Measurements from ENCODE around the gene CCDC102B.

Gene CCDC102B

DNA sequence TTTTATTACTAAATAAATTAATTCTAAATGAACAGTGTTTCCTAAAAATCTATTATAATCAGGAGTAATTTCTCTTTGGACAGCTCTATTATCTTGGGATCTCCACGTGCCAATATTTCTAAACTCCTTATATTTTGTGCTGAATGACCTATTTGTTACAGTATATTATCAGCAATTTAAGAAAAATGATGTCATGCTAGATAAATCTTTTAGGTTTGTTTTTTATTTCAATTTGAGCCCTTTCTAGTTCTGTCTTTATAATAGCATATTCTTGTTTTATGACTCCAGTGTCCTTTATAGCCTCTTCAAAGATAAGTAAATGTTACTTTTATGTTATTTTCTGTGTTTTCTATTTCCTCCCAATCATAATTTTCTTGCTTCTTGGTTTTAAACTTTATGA, 269.2 kb downstream of the CCDC102B start:
- DNase-seq (ENCODE audit: low read depth in 4 of 4, low spot score in 1 of 4) = no peak

DNA sequence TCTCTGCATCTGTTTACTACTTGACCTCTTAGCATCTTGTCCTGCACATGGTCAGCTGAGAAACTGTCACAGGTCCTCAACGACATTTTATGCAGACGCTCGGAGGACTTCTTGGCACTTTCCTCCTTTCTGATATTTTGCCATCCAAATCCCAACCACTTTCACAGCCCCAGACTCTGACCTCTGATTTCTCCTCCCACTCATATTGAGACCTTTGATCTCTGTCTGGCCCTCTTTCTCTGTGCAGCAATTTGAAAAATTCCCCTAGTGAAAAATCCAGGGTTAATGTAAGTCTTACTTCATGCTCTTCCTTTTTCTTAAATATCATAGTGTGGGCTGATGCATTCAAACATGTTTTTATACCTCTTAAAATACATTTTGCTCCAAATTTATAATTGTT, 273.8 kb downstream of the CCDC102B start:
- DNase-seq (ENCODE audit: low read depth in 4 of 4, low spot score in 1 of 4) = no peak

- no peak for DNase-seq (ENCODE audit: low read depth in 4 of 4, low spot score in 1 of 4)
These were observed 284.0 kb downstream of the CCDC102B start for GRCh38 chr18:69081846-69082245.

GRCh38 chr18:69082499-69082898, 284.6 kb downstream of the CCDC102B start:
- no peak for DNase-seq (ENCODE audit: low read depth in 4 of 4, low spot score in 1 of 4)

- no peak for DNase-seq (ENCODE audit: low read depth in 4 of 4, low spot score in 1 of 4)
These were observed 288.1 kb downstream of the CCDC102B start for GRCh38 chr18:69085951-69086350.

DNA sequence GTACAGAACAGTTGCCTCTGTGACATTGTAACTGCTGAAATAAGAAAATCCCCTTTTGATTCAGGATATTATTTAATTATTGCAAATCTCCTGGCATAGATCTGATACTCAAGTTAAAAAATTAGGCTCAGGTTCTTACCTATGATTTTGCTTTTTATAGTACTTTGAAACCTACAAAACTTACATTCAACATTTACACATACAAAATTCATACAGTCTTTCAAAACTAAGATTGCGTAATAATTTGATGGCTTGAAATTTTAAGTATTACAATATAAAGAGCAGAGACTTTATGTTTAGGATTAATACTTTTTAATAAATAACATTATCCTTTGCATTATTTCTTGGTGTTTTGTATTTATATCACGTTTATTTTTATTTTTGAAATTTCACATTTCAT, 291.1 kb downstream of the CCDC102B start:
- no peak for DNase-seq (ENCODE audit: low read depth in 4 of 4, low spot score in 1 of 4)

DNA sequence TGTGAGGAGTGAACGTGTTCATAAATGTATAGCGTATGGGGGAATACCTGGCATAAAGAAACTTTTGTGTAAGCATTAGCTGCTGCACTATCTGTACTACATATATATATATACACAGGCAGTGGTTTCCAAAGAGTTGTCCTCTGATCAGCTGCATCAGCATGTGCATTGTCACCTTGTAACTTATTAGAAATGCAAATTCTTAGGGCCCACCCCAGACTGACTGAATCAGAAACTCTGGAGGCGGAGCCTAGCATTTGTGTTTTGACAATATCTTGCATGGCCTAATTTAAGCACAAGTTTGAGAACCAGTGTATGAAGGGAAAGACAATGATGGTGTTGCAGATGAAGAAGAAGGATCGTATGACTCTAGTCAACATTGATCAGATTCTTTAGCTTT, 299.5 kb downstream of the CCDC102B start:
- no peak for DNase-seq (ENCODE audit: low read depth in 4 of 4, low spot score in 1 of 4)

DNA sequence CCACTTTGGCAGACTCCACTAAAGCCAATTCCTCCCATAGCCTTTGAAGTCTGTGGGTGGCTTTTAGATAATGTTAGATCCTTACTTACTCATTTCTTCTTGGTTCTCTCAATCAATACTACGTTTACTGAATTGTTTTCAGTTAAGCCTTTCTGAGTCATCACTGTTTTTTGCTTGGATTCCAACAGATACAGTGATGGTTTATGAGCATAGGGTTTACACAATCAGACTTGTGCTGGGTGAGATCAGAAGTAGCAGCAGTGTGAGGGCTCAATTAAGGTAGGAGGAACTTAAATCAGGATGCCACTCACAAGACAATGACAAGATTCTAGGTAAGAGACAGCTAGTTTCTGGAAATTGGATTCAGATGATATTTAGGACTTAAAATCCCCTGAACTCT, 305.1 kb downstream of the CCDC102B start:
- no peak for DNase-seq (ENCODE audit: low read depth in 4 of 4, low spot score in 1 of 4)

All from stimulated activated CD4-positive, alpha-beta T cell treated with anti-CD3 and anti-CD28 coated beads, Interleukin-1b, Interleukin-23, amount 100 ng/mL, for 24 hours (primary cell).